Loucy (cell line): ENCODE results near the gene CDK19.

Source experiments
- H2AFZ ChIP-seq: fragments of 200-600 bp; sonication (generic); 2 replicates; pipeline ENCODE4 v1.6.0; 2016; ENCODE audit warnings: antibody characterized with exemption, mild to moderate bottlenecking, low read length, moderate library complexity
- H3F3A ChIP-seq: fragments of 200-600 bp; 2 replicates; pipeline ENCODE4 v1.6.0; 2016; ENCODE audit warnings: antibody characterized with exemption, low read depth, mild to moderate bottlenecking
- H3K27me3 ChIP-seq: fragments of 200-600 bp; sonication (generic); 2 replicates; pipeline ENCODE4 v1.6.1; 2014; ENCODE audit warnings: low read length, mild to moderate bottlenecking; ENCODE audit not compliant: insufficient read depth, poor library complexity, severe bottlenecking
- H3K36me3 ChIP-seq: fragments of 200-600 bp; sonication (generic); 2 replicates; pipeline ENCODE4 v1.6.1; 2016; ENCODE audit warnings: low read length; ENCODE audit not compliant: insufficient read depth
- H3K4me1 ChIP-seq: fragments of 200-600 bp; sonication (generic); 2 replicates; pipeline ENCODE4 v1.5.1; 2014; ENCODE audit warnings: low read length, mild to moderate bottlenecking; ENCODE audit not compliant: insufficient read depth, poor library complexity, severe bottlenecking
- H3K4me2 ChIP-seq: fragments of 200-600 bp; sonication (generic); 2 replicates; pipeline ENCODE4 v1.6.0; 2014; ENCODE audit warnings: antibody characterized with exemption, low read length, low read depth, mild to moderate bottlenecking; ENCODE audit not compliant: poor library complexity, severe bottlenecking
- H3K4me3 ChIP-seq: fragments of 200-600 bp; sonication (generic); 2 replicates; pipeline ENCODE4 v1.5.1; 2014; ENCODE audit warnings: low read length, mild to moderate bottlenecking, mixed read lengths; ENCODE audit not compliant: poor library complexity, severe bottlenecking
- H3K79me2 ChIP-seq: fragments of 200-600 bp; sonication (generic); 2 replicates; pipeline ENCODE4 v1.6.1; 2014; ENCODE audit warnings: low read length; ENCODE audit not compliant: insufficient read depth
- H3K9ac ChIP-seq: fragments of 200-600 bp; sonication (generic); 2 replicates; pipeline ENCODE4 v1.6.0; 2014; ENCODE audit warnings: mild to moderate bottlenecking, low read depth, low read length, moderate library complexity; ENCODE audit not compliant: poor library complexity, severe bottlenecking
- H3K9me2 ChIP-seq: fragments of 200-600 bp; sonication (generic); replicated peaks from 2 replicates; pipeline ENCODE4 v1.6.1; 2016; ENCODE audit warnings: low read depth, low read length, mixed read lengths
- H3K9me3 ChIP-seq: fragments of 200-600 bp; sonication (generic); 2 replicates; pipeline ENCODE4 v1.6.1; 2014; ENCODE audit warnings: mild to moderate bottlenecking, antibody characterized with exemption, low read length, low read depth; ENCODE audit not compliant: insufficient read depth
- H4K20me1 ChIP-seq: fragments of 200-600 bp; sonication (generic); 2 replicates; pipeline ENCODE4 v1.6.0; 2014; ENCODE audit warnings: antibody characterized with exemption, low read length, mild to moderate bottlenecking; ENCODE audit not compliant: insufficient read depth, poor library complexity, severe bottlenecking
- CTCF ChIP-seq: fragments of 200-600 bp; sonication (generic); conservative IDR thresholded peaks from 2 replicates; pipeline ENCODE4 v1.5.1; 2014; ENCODE audit warnings: mild to moderate bottlenecking, antibody characterized with exemption, low read length
- EZH2phosphoT487 ChIP-seq: fragments of 200-600 bp; IDR thresholded peaks from 2 replicates; pipeline ENCODE4 v1.6.1; 2018; ENCODE audit warnings: antibody characterized with exemption, mild to moderate bottlenecking, moderate library complexity, borderline replicate concordance

CDK19 gene

DNA sequence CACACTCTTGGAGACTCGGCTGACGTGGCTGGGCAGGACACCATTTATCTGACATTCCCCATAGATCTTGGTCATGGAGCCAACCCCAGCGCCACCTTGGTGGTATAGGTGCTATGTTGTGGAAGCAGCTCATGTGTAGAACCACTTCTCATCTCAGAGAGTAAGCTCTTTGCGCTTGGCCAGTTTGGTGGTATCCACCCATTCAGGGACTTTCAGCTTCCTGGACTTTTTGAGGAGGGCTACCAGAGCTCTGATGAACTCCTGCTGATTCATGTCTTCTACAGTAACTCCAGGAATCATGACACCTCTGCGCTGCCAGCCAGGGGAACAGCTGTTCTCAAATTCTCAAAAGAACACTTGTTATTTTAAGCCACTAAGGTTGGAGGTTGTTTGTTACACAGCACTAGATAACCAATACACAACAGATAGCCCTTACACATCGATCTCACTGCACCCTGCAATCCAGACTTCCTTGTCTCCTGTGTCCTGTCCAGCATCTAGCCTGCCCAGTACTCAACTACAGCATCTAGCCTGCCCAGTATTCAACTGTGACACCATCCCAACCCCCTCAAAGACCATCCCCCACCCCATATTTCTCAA is 252.9 kb downstream of the CDK19 start:
- Histone ChIP-seq H3K79me2 (no peaks in the 10 kb centered on the region), H3K9me3 (0 out of 2 replicates have a peak, but pooled peaks cover 5% of the 10 kb centered on the region), H3K9ac (no peak overlapping the region), H3K27me3 (no peaks in the 10 kb centered on the region), H3K9me2 (no peaks in the 10 kb centered on the region), H2AFZ (no peak overlapping the region), H3K4me1 (peaks cover 57% of the 10 kb centered on the region), H3K36me3 (no peaks in the 10 kb centered on the region), H4K20me1 (no peaks in the 10 kb centered on the region), H3K4me2 (no peak overlapping the region), H3K4me3 (no peak overlapping the region), H3F3A (peaks cover 9% of the 10 kb centered on the region)
- TF ChIP-seq CTCF = no peak
- TF ChIP-seq EZH2phosphoT487 = no peak

DNA sequence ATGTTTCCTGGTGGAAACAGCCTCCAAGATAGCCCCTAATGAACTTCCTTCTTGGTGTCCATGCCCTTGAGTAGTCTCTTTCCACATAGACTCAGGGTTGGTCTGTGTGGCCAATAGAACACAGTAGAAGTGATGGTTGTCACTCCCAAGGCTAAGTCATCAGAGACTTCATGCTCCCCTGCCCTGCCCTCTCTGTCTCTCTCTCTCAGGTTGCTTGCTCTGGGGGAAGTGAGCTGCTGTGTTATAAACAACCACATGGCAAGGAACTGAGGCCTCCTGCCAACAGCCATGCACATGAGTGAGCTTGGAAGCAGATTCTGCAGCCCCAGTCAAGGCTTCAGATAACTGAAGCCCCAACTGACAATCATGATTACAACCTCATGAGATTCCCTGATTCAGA is 253.6 kb downstream of the CDK19 start:
- H3K9me3 ChIP-seq = 0 out of 2 replicates have a peak, but pooled peaks cover 5% of the 10 kb centered on the region
- H3K9me2 ChIP-seq = no peaks in the 10 kb centered on the region
- H3K36me3 ChIP-seq = no peaks in the 10 kb centered on the region
- no peaks in the 10 kb centered on the region for H3K79me2 ChIP-seq
- peak overlapping the region; percentile 18; the same call in 1 of the 2 replicates for H2AFZ ChIP-seq
- no peak for TF ChIP-seq EZH2phosphoT487
- no peaks in the 10 kb centered on the region for H3K27me3 ChIP-seq
- H3K4me1 ChIP-seq = peaks cover 55% of the 10 kb centered on the region
- peaks cover 9% of the 10 kb centered on the region for H3F3A ChIP-seq
- peak overlapping the region; percentile 7 for H3K4me3 ChIP-seq
- peak overlapping the region; percentile 69 for H3K4me2 ChIP-seq
- peak overlapping the region; percentile 27 for H3K9ac ChIP-seq
- H4K20me1 ChIP-seq = no peaks in the 10 kb centered on the region

DNA sequence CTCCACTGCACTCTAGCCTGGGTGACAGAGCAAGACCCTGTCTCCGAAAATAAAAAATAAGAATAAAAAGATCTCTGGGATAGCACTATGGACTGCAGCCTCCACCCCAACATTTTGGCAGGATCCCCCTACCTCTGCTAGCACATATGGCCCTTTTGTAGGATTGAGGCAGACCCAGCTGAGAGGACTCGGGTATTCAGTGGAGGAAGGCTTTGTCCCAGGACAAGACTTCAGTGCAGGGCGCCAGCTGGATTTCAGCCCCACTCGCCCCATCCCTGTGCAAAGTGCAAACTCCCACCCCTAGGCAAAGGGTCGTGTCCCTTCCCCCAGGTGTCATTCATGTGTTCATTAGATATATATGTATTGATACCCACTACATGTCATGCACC is 254.3 kb downstream of the CDK19 start:
- Histone ChIP-seq H3K9me3 (0 out of 2 replicates have a peak, but pooled peaks cover 5% of the 10 kb centered on the region), H2AFZ (no peak overlapping the region), H3K9ac (peak overlapping the region; percentile 27), H3K79me2 (no peaks in the 10 kb centered on the region), H3K4me1 (peaks cover 53% of the 10 kb centered on the region), H3K27me3 (no peaks in the 10 kb centered on the region), H3K36me3 (no peaks in the 10 kb centered on the region), H3K4me2 (peak overlapping the region; percentile 69), H4K20me1 (no peaks in the 10 kb centered on the region), H3F3A (peaks cover 9% of the 10 kb centered on the region), H3K9me2 (no peaks in the 10 kb centered on the region), H3K4me3 (peak overlapping the region; percentile 7)
- TF ChIP-seq CTCF = no peak
- no peak for TF ChIP-seq EZH2phosphoT487
